Measurements from ENCODE around the gene FALEC. TPM values are rescaled to one million over a fixed set of nuclear protein-coding genes. Genes with fewer than 3 reads are reported as not detected.

FALEC gene
- total RNA-seq: not detected

DNA sequence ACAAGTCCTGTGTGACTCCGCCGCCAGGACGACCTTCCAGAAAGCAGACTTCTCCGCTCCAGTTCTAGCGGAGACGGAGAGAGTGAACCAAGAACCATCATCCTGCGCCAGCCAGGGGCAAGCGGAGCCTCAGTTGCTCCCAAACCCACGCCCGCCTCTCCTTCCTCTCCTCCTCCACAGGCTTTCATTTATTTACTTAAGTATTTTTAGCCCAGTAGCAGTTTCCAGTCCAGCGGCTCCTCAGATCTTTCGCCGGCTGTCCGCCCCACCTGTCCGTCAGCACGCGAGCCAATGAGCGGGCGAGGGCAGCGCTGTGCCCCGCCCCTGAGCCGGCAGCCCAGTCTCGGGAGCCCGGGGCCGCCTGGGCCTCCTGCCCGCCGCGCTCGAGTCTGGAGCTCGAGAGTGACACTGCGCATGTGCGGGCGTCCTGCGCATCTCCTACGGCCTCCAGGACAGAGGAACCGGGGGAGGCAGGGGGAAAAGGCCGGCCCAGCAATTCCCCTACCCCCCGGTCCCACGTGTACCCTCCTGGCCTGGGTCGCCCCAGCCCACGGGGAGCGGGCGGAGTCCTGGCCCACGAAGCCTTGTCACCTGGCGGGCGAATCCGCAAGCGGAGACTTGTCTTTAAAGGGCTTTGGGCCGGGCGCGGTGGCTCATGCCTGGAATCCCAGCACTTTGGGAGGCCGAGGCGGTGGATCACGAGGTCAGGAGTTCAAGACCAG, at the start of gene FALEC:
FALEC (plus strand) TSS at position 425 of the 722 bp plus-strand sequence.
- DNase-seq (ENCODE audit: low spot score in 2 of 2): peak; percentile 96
- WGBS: 1% methylated on average over 35 of the region's 54 CpGs
- H3K36me3 ChIP-seq: peaks cover 14% of the 10 kb centered on the region
- no peaks in the 10 kb centered on the region for H3K27me3 ChIP-seq
- peaks cover 35% of the 10 kb centered on the region for H3K4me1 ChIP-seq
- TF ChIP-seq, protein P1, sequence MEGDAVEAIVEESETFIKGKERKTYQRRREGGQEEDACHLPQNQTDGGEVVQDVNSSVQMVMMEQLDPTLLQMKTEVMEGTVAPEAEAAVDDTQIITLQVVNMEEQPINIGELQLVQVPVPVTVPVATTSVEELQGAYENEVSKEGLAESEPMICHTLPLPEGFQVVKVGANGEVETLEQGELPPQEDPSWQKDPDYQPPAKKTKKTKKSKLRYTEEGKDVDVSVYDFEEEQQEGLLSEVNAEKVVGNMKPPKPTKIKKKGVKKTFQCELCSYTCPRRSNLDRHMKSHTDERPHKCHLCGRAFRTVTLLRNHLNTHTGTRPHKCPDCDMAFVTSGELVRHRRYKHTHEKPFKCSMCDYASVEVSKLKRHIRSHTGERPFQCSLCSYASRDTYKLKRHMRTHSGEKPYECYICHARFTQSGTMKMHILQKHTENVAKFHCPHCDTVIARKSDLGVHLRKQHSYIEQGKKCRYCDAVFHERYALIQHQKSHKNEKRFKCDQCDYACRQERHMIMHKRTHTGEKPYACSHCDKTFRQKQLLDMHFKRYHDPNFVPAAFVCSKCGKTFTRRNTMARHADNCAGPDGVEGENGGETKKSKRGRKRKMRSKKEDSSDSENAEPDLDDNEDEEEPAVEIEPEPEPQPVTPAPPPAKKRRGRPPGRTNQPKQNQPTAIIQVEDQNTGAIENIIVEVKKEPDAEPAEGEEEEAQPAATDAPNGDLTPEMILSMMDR (IDR thresholded peaks at IDR 0.05): no peak
- TF ChIP-seq EP300 (IDR thresholded peaks at IDR 0.05) (no peak), POLR2AphosphoS5 (IDR thresholded peaks at IDR 0.05) (no peak), POLR2A (IDR thresholded peaks at IDR 0.05) (no peak)
- H3K9me3 ChIP-seq: no peaks in the 10 kb centered on the region
- H3K27ac ChIP-seq: peak within 1 kb of the TSS; percentile 76
- H3K4me3 ChIP-seq: peak within 1 kb of the TSS; percentile 57

DNA sequence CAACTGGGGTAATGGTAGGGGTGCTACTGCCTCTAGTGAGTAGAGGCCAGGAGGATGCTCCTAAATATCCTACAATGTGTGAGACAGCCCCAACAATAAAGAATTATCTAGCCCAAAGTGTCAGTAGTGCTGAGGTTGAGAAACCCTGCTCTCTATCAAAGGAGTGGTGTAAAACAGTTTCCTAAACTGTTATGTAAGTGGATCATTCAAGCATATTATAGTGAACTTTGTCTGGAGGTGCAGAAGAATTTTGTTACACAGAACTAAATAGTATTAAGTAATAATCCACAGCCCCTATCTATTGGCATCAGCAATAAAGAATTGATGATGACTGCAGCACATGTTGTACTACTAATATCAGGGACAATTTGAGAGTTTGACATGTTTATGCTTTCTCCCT, 48.6 kb upstream of the FALEC start:
- no peak for TF ChIP-seq POLR2A (IDR thresholded peaks at IDR 0.05)
- H3K4me1 ChIP-seq: no peaks in the 10 kb centered on the region
- DNase-seq (ENCODE audit: low spot score in 2 of 2): no peak
- H3K27ac ChIP-seq: no peak overlapping the region
- no peaks in the 10 kb centered on the region for H3K27me3 ChIP-seq
- no peaks in the 10 kb centered on the region for H3K9me3 ChIP-seq
- peaks cover 53% of the 10 kb centered on the region for H3K36me3 ChIP-seq
- H3K4me3 ChIP-seq: no peak overlapping the region

DNA sequence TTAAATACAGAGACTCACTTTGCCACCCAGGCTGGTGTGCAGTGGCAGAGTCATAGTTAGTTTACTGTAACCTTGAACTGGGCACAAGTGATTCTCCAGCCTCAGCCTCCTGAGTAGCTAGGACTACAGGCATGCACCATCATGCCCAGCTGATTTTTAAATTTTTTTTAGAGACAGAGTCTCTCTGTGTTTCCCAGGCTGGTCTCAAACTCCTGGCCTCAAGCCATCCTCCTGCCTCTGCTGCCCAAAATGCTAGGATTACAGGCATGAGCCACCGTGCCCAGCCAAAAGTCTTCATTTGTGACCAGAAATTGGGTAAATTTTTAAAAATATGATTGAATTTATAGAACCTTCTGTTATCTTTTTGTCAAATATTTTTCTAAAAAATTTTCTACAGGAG, 46.3 kb upstream of the FALEC start:
- Histone ChIP-seq H3K27me3 (no peaks in the 10 kb centered on the region), H3K27ac (no peak overlapping the region), H3K36me3 (peaks cover 63% of the 10 kb centered on the region), H3K9me3 (no peaks in the 10 kb centered on the region), H3K4me1 (no peaks in the 10 kb centered on the region), H3K4me3 (no peak overlapping the region)
- TF ChIP-seq POLR2A (IDR thresholded peaks at IDR 0.05) (no peak), EP300 (IDR thresholded peaks at IDR 0.05) (no peak), POLR2AphosphoS5 (IDR thresholded peaks at IDR 0.05) (no peak)
- TF ChIP-seq, protein P1 (IDR thresholded peaks at IDR 0.05): no peak
- DNase-seq (ENCODE audit: low spot score in 2 of 2): no peak
- WGBS: 62% methylated on average over 1 of the region's 1 CpG

DNA sequence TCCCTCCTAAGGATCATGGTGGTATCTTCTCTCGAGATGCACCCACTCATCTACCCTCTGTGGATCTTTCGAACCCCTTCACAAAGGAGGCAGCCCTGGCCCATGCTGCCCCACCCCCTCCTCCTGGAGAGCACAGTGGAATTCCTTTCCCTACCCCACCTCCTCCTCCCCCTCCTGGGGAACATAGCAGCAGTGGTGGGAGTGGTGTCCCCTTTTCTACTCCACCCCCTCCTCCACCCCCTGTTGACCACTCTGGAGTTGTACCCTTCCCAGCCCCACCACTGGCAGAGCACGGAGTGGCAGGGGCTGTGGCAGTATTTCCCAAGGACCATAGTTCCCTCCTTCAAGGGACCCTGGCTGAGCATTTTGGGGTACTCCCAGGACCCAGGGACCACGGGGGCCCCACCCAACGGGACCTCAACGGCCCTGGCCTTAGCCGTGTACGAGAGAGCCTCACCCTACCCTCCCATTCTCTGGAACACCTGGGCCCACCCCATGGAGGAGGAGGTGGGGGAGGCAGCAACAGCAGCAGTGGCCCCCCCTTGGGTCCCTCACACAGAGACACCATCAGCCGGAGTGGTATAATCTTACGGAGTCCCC, 42.9 kb upstream of the FALEC start:
- H3K27ac ChIP-seq: no peak overlapping the region
- H3K9me3 ChIP-seq: no peaks in the 10 kb centered on the region
- no peaks in the 10 kb centered on the region for H3K27me3 ChIP-seq
- peaks cover 44% of the 10 kb centered on the region for H3K36me3 ChIP-seq
- H3K4me1 ChIP-seq: peaks cover 6% of the 10 kb centered on the region
- DNase-seq (ENCODE audit: low spot score in 2 of 2): no peak
- no peak overlapping the region for H3K4me3 ChIP-seq
- 89% methylated on average over 5 of the region's 10 CpGs for WGBS
- TF ChIP-seq, protein P1 (IDR thresholded peaks at IDR 0.05): no peak
- TF ChIP-seq POLR2AphosphoS5 (IDR thresholded peaks at IDR 0.05) (no peak), POLR2A (IDR thresholded peaks at IDR 0.05) (no peak), EP300 (IDR thresholded peaks at IDR 0.05) (no peak)

DNA sequence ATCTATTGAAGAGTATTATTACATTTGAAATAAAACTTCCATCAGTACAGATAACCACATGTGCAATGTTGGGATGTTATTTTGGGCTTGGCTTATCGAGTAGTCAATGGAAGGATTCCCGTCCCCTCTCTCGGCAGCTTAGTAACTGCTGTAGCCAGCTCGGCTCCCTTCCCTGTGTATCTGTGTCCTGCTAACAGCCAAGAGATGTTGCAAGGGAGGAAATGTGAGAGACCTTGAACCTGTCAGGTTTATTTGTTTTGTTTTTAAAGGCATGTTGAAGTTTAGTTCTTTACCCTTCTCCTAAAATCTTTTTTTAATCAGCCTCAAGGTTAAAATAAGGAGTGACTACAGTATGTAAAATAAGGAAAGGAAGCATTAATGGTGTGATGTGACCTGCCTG, 41.9 kb upstream of the FALEC start:
- WGBS: 82% methylated on average over 4 of the region's 4 CpGs
- no peak overlapping the region for H3K27ac ChIP-seq
- no peaks in the 10 kb centered on the region for H3K9me3 ChIP-seq
- H3K27me3 ChIP-seq: no peaks in the 10 kb centered on the region
- DNase-seq (ENCODE audit: low spot score in 2 of 2): no peak
- TF ChIP-seq POLR2A (IDR thresholded peaks at IDR 0.05): no peak
- TF ChIP-seq, protein P1 (IDR thresholded peaks at IDR 0.05): no peak
- no peak for TF ChIP-seq EP300 (IDR thresholded peaks at IDR 0.05)
- no peak for TF ChIP-seq POLR2AphosphoS5 (IDR thresholded peaks at IDR 0.05)
- H3K4me3 ChIP-seq: no peak overlapping the region
- H3K36me3 ChIP-seq: peaks cover 41% of the 10 kb centered on the region
- peaks cover 9% of the 10 kb centered on the region for H3K4me1 ChIP-seq
